HepG2 (cell line): ENCODE results near the gene PDE2A. TPM values are rescaled to one million over a fixed set of nuclear protein-coding genes. Genes with fewer than 3 reads are reported as not detected.
A peak's percentile ranks its signal among the peaks of the same experiment; 100 is the strongest.

Experiments
- ATAC-seq: fragments of 200-7000 bp; cut with Tn5 transposase; 3 replicates; pipeline ENCODE4 v1.9.1; 2020; ENCODE audit warnings: mild to moderate bottlenecking, moderate library complexity
- BruUV-seq: library from RNA; stranded (reverse); fragments of 400-500 nt; replicated peaks from 2 replicates; lab custom pipeline; 2021; lab: Mats Ljungman, UMichigan
- CTCF ChIA-PET: fragments of 300-600 bp; formaldehyde crosslinking; extraction: SDS; loops from one replicate; lab custom pipeline; 2021; ENCODE audit warnings: low total read pairs, inconsistent platforms, low intra/inter-chr PET ratio; lab: Yijun Ruan, JAX
- POLR2A ChIA-PET: fragments of 350-600 bp; sonication (Branson Sonifier 250); formaldehyde crosslinking; loops from one replicate; lab custom pipeline; 2020; ENCODE audit warnings: antibody characterized with exemption, inconsistent platforms; lab: Yijun Ruan, JAX
- DNase-seq: peaks from one replicate; pipeline ENCODE4 v3.0.0-alpha.2; 2015; ENCODE audit warnings: low spot score
- FAIRE-seq: peaks from 3 replicates; lab custom pipeline; 2011; peaks lifted over from hg19 to GRCh38; lab: Jason Lieb, UNC
- H2AFZ ChIP-seq: one replicate; pipeline ENCODE4 v1.6.1; 2011; ENCODE audit warnings: low read length, inconsistent platforms
- H3K27ac ChIP-seq: fragments of 300-600 bp; 3 replicates; pipeline ENCODE4 v1.8.0; 2011; ENCODE audit warnings: mixed run types, mild to moderate bottlenecking, mixed read lengths, low read length, inconsistent platforms; ENCODE audit not compliant: insufficient read depth; ENCODE audit errors: extremely low read length
- H3K27me3 ChIP-seq, 2 experiments: fragments of 200-600 bp in 1 of 2; 2 replicates in 1 of 2; 3 replicates in 1 of 2; pipeline versions ENCODE4 v1.6.0 to v1.8.0; 2011; ENCODE audit warnings: low read length in 2 of 2, mild to moderate bottlenecking in 2 of 2, moderate library complexity in 2 of 2, inconsistent platforms in 1 of 2; ENCODE audit not compliant: insufficient read depth in 2 of 2, control insufficient read depth in 1 of 2
- H3K36me3 ChIP-seq, 2 experiments: fragments of 200-600 bp in 1 of 2; replicated peaks in 1 of 2; 2 replicates in 1 of 2; 3 replicates in 1 of 2; pipeline versions ENCODE4 v1.5.1 to v1.8.0; 2011; ENCODE audit warnings: low read length in 2 of 2, inconsistent platforms in 1 of 2; ENCODE audit not compliant: insufficient read depth in 2 of 2, control insufficient read depth in 1 of 2
- H3K4me1 ChIP-seq: 2 replicates; pipeline ENCODE4 v1.5.1; 2012; ENCODE audit warnings: low read length, inconsistent platforms; ENCODE audit not compliant: insufficient read depth
- H3K4me2 ChIP-seq: 2 replicates; pipeline ENCODE4 v1.6.0; 2011; ENCODE audit warnings: low read depth, low read length, inconsistent platforms
- H3K4me3 ChIP-seq, 3 experiments: fragments of 200-600 bp in 1 of 3; sonication (generic), shearing (Covaris generic) in 1 of 3; replicated peaks in 1 of 3; 2 replicates each; pipeline ENCODE4 v1.5.1; 2011 to 2016; ENCODE audit warnings: low read length in 3 of 3, inconsistent platforms in 2 of 3, low read depth in 2 of 3, mild to moderate bottlenecking in 2 of 3, control low read depth in 1 of 3, mixed read lengths in 1 of 3; ENCODE audit not compliant: insufficient read depth in 1 of 3
- H3K79me2 ChIP-seq: one replicate; pipeline ENCODE4 v1.6.1; 2011; ENCODE audit warnings: low read length, inconsistent platforms; ENCODE audit not compliant: insufficient read depth
- H3K9ac ChIP-seq: 2 replicates; pipeline ENCODE4 v1.6.0; 2011; ENCODE audit warnings: mild to moderate bottlenecking, low read depth, low read length, inconsistent platforms; ENCODE audit not compliant: insufficient read depth
- H3K9me3 ChIP-seq: 2 replicates; pipeline ENCODE4 v1.5.1; 2012; ENCODE audit warnings: mild to moderate bottlenecking, low read length
- H4K20me1 ChIP-seq: 2 replicates; pipeline ENCODE4 v1.6.0; 2011; ENCODE audit warnings: inconsistent platforms, mild to moderate bottlenecking, low read length, moderate library complexity; ENCODE audit not compliant: insufficient read depth
- AGO2 ChIP-seq: fragments of 200-400 bp; formaldehyde crosslinking; optimal IDR thresholded peaks from 2 replicates; pipeline ENCODE3; 2017; ENCODE audit warnings: mild to moderate bottlenecking, low read depth, low read length, moderate library complexity
- BRCA1 ChIP-seq: sonication (generic); formaldehyde crosslinking; IDR thresholded peaks from 2 replicates; pipeline ENCODE4 v1.4.0; 2020; ENCODE audit warnings: missing genetic modification reagents
- HES4 ChIP-seq: sonication (generic); formaldehyde crosslinking; IDR thresholded peaks from 2 replicates; pipeline ENCODE4 v1.9.0; 2021; ENCODE audit warnings: mild to moderate bottlenecking, missing genetic modification reagents, borderline replicate concordance
- MXD3 ChIP-seq: IDR thresholded peaks from 2 replicates; pipeline ENCODE4 v1.6.1; 2016; ENCODE audit warnings: mild to moderate bottlenecking, missing biosample characterization, missing genetic modification reagents
- PCBP1 ChIP-seq: fragments of 200-400 bp; formaldehyde crosslinking; IDR thresholded peaks from 2 replicates; pipeline ENCODE4 v1.6.1; 2017; ENCODE audit warnings: mild to moderate bottlenecking, low read depth, low read length, borderline replicate concordance
- PHB2 ChIP-seq: fragments of 450-650 bp; IDR thresholded peaks from 2 replicates; pipeline ENCODE4 v1.6.1; 2018; ENCODE audit not compliant: partially characterized antibody
- RFX5 ChIP-seq: IDR thresholded peaks from 2 replicates; pipeline ENCODE4 v1.6.1; 2011; ENCODE audit warnings: low read depth, low read length, improper control_type of control experiment
- RXRA ChIP-seq: sonication (generic); formaldehyde crosslinking; IDR thresholded peaks from 2 replicates; pipeline ENCODE4 v1.5.1; 2020; ENCODE audit warnings: missing genetic modification reagents
- ZBTB43 ChIP-seq: sonication (generic); formaldehyde crosslinking; conservative IDR thresholded peaks from 2 replicates; pipeline ENCODE4 v1.4.0; 2020; ENCODE audit warnings: missing genetic modification reagents
- ZBTB44 ChIP-seq: sonication (generic); formaldehyde crosslinking; IDR thresholded peaks from 2 replicates; pipeline ENCODE4 v1.4.0; 2020; ENCODE audit warnings: missing genetic modification reagents
- ZNF142 ChIP-seq: sonication (generic); formaldehyde crosslinking; IDR thresholded peaks from 2 replicates; pipeline ENCODE4 v1.4.0; 2020; ENCODE audit warnings: missing genetic modification reagents
- ZSCAN20 ChIP-seq: sonication (generic); formaldehyde crosslinking; IDR thresholded peaks from 2 replicates; pipeline ENCODE4 v1.4.0; 2020; ENCODE audit warnings: missing genetic modification reagents, mild to moderate bottlenecking, borderline replicate concordance
- ZSCAN5A ChIP-seq: sonication (generic); formaldehyde crosslinking; IDR thresholded peaks from 2 replicates; pipeline ENCODE4 v1.8.0; 2022; ENCODE audit warnings: mild to moderate bottlenecking, missing genetic modification reagents, borderline replicate concordance
- WGBS: methylation state at CpG from one replicate; pipeline ENCODE4 v1.1.6; 2017; ENCODE audit warnings: low lambda C conversion rate; 5-methylcytosine and 5-hydroxymethylcytosine counted together
- in situ Hi-C: cut with HindIII; loops from 2 replicates; pipeline ENCODE4 v1.10.0; 2017; ENCODE audit warnings: low pct_unique_long_range_greater_than_20kb; ENCODE audit not compliant: extremely low pct_ligation_motif_present
- intact Hi-C: fragments of 100-400 bp; cut with micrococcal nuclease; formaldehyde crosslinking; loops from one replicate; pipeline ENCODE4 v1.10.0; 2022; ENCODE audit not compliant: unreplicated experiment
- polyA plus RNA-seq, 8 experiments: library from polyadenylated mRNA; depleted of rRNA in 3 of 8; stranded (reverse) in 7 of 8; unstranded in 1 of 8; fragments of >200 nt; fragmentation: Illumina TruSeq in 4 of 8; extraction: Trizol in 4 of 8; gene quantifications; 2 replicates each; pipeline versions ENCODE4 v1.2.1 to v1.2.3, GENCODE V29; 2011 to 2016; ENCODE audit warnings: low read depth in 4 of 8, missing spikeins in 1 of 8, mixed read lengths in 1 of 8; ENCODE audit not compliant: insufficient read depth in 1 of 8
- total RNA-seq, 5 experiments: library from RNA; depleted of rRNA; stranded (reverse); fragments of >200 nt; fragmentation: Illumina TruSeq; extraction: Trizol; gene quantifications; 2 replicates each; pipeline ENCODE4 v1.2.3, GENCODE V29; 2016; ENCODE audit warnings: low read depth in 1 of 5

The PDE2A gene
- total and polyA plus RNA-seq, 2 of the 13 experiments (the other 11 are each of a cell fraction or from before 2014, with no cell fraction given), result 3.1 TPM; not detected in 1

- no peak overlapping the region for H3K4me2 ChIP-seq
- POLR2A ChIA-PET, result no interaction called here
- no peak overlapping the region for H3K9ac ChIP-seq
- FAIRE-seq (no peak), DNase-seq (no peak), ATAC-seq (no peak)
- no TSS peak for BruUV-seq
- intact Hi-C loops (no loop called here), in situ Hi-C loops (no loop called here)
- H4K20me1 ChIP-seq, result no peaks in the 10 kb centered on the region
- CTCF ChIA-PET, result no interaction called here
- over 99% methylated on average over 20 of the region's 20 CpGs for WGBS
- no peaks in the 10 kb centered on the region for H3K27me3 ChIP-seq
- no peak overlapping the region for H3K27ac ChIP-seq
- no peak overlapping the region for H3K4me3 ChIP-seq
- H3K4me1 ChIP-seq, result no peaks in the 10 kb centered on the region
- no peak overlapping the region for H2AFZ ChIP-seq
- H3K9me3 ChIP-seq, result no peaks in the 10 kb centered on the region
- no peaks in the 10 kb centered on the region for H3K79me2 ChIP-seq
- peaks cover 53 to 87% of the 10 kb centered on the region in 2 experiments for H3K36me3 ChIP-seq
- TF ChIP-seq PHB2 (no peak), RXRA (CRISPR knock-in tag) (no peak), AGO2 (peak; percentile 35), ZSCAN20 (CRISPR knock-in tag) (no peak), ZBTB44 (CRISPR knock-in tag) (no peak), ZNF142 (no peak), ZBTB43 (CRISPR knock-in tag) (no peak), BRCA1 (CRISPR knock-in tag) (no peak), HES4 (CRISPR knock-in tag) (no peak), ZSCAN5A (CRISPR knock-in tag) (no peak), MXD3 (CRISPR knock-in tag) (no peak), PCBP1 (0 out of 2 replicates have a peak, but pooled peaks have one; percentile 23), RFX5 (no peak)
These were observed 35.4 kb upstream of the PDE2A start for GRCh38 chr11:72709478-72710238.
